Neural crest cell (in vitro differentiated cells): ENCODE results near the gene CPB2. TPM values are rescaled to one million over a fixed set of nuclear protein-coding genes. Genes with fewer than 3 reads are reported as not detected.

ENCODE experiments used
- DNase-seq: peaks from one replicate; pipeline ENCODE4 v3.0.0; 2021; ENCODE audit warnings: low read depth, mixed read lengths, low spot score
- H3K27ac Mint-ChIP-seq: one replicate; pipeline ENCODE4 v1.8.0; 2021; ENCODE audit warnings: mild to moderate bottlenecking, mixed read lengths; ENCODE audit not compliant: unreplicated experiment
- H3K27me3 Mint-ChIP-seq: 2 replicates; pipeline ENCODE4 v1.8.0; 2021; ENCODE audit warnings: low read depth, mild to moderate bottlenecking, mixed read lengths
- H3K36me3 Mint-ChIP-seq: 2 replicates; pipeline ENCODE4 v1.8.0; 2021; ENCODE audit warnings: low read depth, mild to moderate bottlenecking, mixed read lengths
- H3K4me1 Mint-ChIP-seq: 2 replicates; pipeline ENCODE4 v1.8.0; 2021; ENCODE audit warnings: mixed read lengths
- H3K4me3 Mint-ChIP-seq: one replicate; pipeline ENCODE4 v1.8.0; 2021; ENCODE audit warnings: mild to moderate bottlenecking, mixed read lengths
- H3K9me3 Mint-ChIP-seq: 2 replicates; pipeline ENCODE4 v1.8.0; 2021; ENCODE audit warnings: mixed read lengths
- CTCF ChIP-seq: fragments of 200-600 bp; sonication (generic); conservative IDR thresholded peaks from 2 replicates; pipeline ENCODE4 v1.5.0; 2021; ENCODE audit warnings: antibody characterized with exemption, mild to moderate bottlenecking
- total RNA-seq: library from RNA; stranded (reverse); gene quantifications from 2 replicates; pipeline ENCODE4 v1.2.1, GENCODE V29; 2021

CPB2 gene
- total RNA-seq, 1 donor from 2014 or later = 0.44 TPM

- peaks cover 39% of the 10 kb centered on the region for H3K36me3 Mint-ChIP-seq
- no peak for TF ChIP-seq CTCF
Measured at GRCh38 chr13:46101484-46102254, 3.2 kb downstream of the CPB2 start.

GRCh38 chr13:46101002-46101401 lies 3.8 kb downstream of the CPB2 start:
- Mint-ChIP-seq H3K4me1 (peaks cover 34% of the 10 kb centered on the region), H3K9me3 (peaks cover 8% of the 10 kb centered on the region), H3K36me3 (peaks cover 39% of the 10 kb centered on the region), H3K4me3 (no peak overlapping the region), H3K27me3 (no peaks in the 10 kb centered on the region), H3K27ac (no peak overlapping the region)
- TF ChIP-seq CTCF = no peak
- DNase-seq = no peak

More at GRCh38 chr13:46101484-46102254, 3.2 kb downstream of the CPB2 start:
- Mint-ChIP-seq H3K27ac (peak overlapping the region; percentile 76), H3K4me1 (peaks cover 39% of the 10 kb centered on the region), H3K27me3 (no peaks in the 10 kb centered on the region), H3K4me3 (peak overlapping the region; percentile 3), H3K9me3 (peaks cover 8% of the 10 kb centered on the region)
- DNase-seq = no peak

GRCh38 chr13:46100191-46100815 lies 4.5 kb downstream of the CPB2 start:
- H3K9me3 Mint-ChIP-seq = peaks cover 8% of the 10 kb centered on the region
- no peak overlapping the region for H3K4me3 Mint-ChIP-seq
- TF ChIP-seq CTCF = no peak
- H3K27ac Mint-ChIP-seq = peak overlapping the region; percentile 74
- peaks cover 38% of the 10 kb centered on the region for H3K36me3 Mint-ChIP-seq
- H3K27me3 Mint-ChIP-seq = no peaks in the 10 kb centered on the region
- peaks cover 31% of the 10 kb centered on the region for H3K4me1 Mint-ChIP-seq
- no peak for DNase-seq

GRCh38 chr13:46097663-46098062 lies 7.2 kb downstream of the CPB2 start:
- peaks cover 24% of the 10 kb centered on the region for H3K36me3 Mint-ChIP-seq
- peaks cover 3% of the 10 kb centered on the region for H3K9me3 Mint-ChIP-seq
- no peak for TF ChIP-seq CTCF
- H3K27me3 Mint-ChIP-seq = no peaks in the 10 kb centered on the region
- H3K27ac Mint-ChIP-seq = no peak overlapping the region
- no peak overlapping the region for H3K4me3 Mint-ChIP-seq
- H3K4me1 Mint-ChIP-seq = peaks cover 28% of the 10 kb centered on the region
- DNase-seq = no peak

- Mint-ChIP-seq H3K36me3 (peaks cover 24% of the 10 kb centered on the region), H3K4me3 (no peak overlapping the region), H3K9me3 (peaks cover 6% of the 10 kb centered on the region), H3K4me1 (peaks cover 29% of the 10 kb centered on the region), H3K27ac (no peak overlapping the region), H3K27me3 (no peaks in the 10 kb centered on the region)
- DNase-seq = no peak
- TF ChIP-seq CTCF = no peak
Measured at GRCh38 chr13:46097015-46097414, 7.8 kb downstream of the CPB2 start.
